DOHH2 (cell line): Measurements from ENCODE around the gene TRPV6.

Source experiments
- H3F3A ChIP-seq: fragments of 200-600 bp; sonication (generic), shearing (Covaris generic); 2 replicates; pipeline ENCODE4 v1.6.0; 2016; ENCODE audit warnings: antibody characterized with exemption, mild to moderate bottlenecking; ENCODE audit not compliant: control insufficient read depth, insufficient read depth
- H3K27ac ChIP-seq: fragments of 200-600 bp; sonication (generic); 2 replicates; pipeline ENCODE4 v1.5.1; 2014; ENCODE audit warnings: low read depth, mild to moderate bottlenecking, low read length, moderate library complexity
- H3K27me3 ChIP-seq: fragments of 200-600 bp; sonication (generic); 2 replicates; pipeline ENCODE4 v1.6.1; 2014; ENCODE audit warnings: mild to moderate bottlenecking, low read length, mixed read lengths; ENCODE audit not compliant: control insufficient read depth
- H3K36me3 ChIP-seq: fragments of 200-600 bp; sonication (generic); 2 replicates; pipeline ENCODE4 v1.6.1; 2014; ENCODE audit warnings: mild to moderate bottlenecking, low read length, moderate library complexity, mixed read lengths; ENCODE audit not compliant: control insufficient read depth
- H3K4me1 ChIP-seq: fragments of 200-600 bp; sonication (generic); 2 replicates; pipeline ENCODE4 v1.6.1; 2014; ENCODE audit warnings: mild to moderate bottlenecking, low read length, mixed read lengths; ENCODE audit not compliant: control insufficient read depth
- H3K4me2 ChIP-seq: fragments of 200-600 bp; sonication (generic); 2 replicates; pipeline ENCODE4 v1.6.0; 2014; ENCODE audit warnings: mild to moderate bottlenecking, low read length, moderate library complexity
- H3K4me3 ChIP-seq: fragments of 200-600 bp; sonication (generic); 2 replicates; pipeline ENCODE4 v1.5.1; 2014; ENCODE audit warnings: mild to moderate bottlenecking, low read length, mixed read lengths
- H3K79me2 ChIP-seq: fragments of 200-600 bp; sonication (generic); 2 replicates; pipeline ENCODE4 v1.6.1; 2014; ENCODE audit warnings: mild to moderate bottlenecking, low read length, mixed read lengths; ENCODE audit not compliant: control insufficient read depth
- H3K9me2 ChIP-seq: fragments of 200-600 bp; sonication (generic); replicated peaks from 2 replicates; pipeline ENCODE4 v1.6.1; 2014; ENCODE audit warnings: mild to moderate bottlenecking, low read length, mixed read lengths; ENCODE audit not compliant: control insufficient read depth
- H3K9me3 ChIP-seq: fragments of 200-600 bp; sonication (generic); 2 replicates; pipeline ENCODE4 v1.6.1; 2014; ENCODE audit warnings: antibody characterized with exemption, low read length, mixed read lengths; ENCODE audit not compliant: control insufficient read depth, insufficient read depth
- H4K20me1 ChIP-seq: fragments of 200-600 bp; sonication (generic); 2 replicates; pipeline ENCODE4 v1.6.0; 2014; ENCODE audit warnings: low read depth, mild to moderate bottlenecking, antibody characterized with exemption, low read length, moderate library complexity; ENCODE audit not compliant: control insufficient read depth, insufficient read depth
- CTCF ChIP-seq: fragments of 200-600 bp; sonication (generic); IDR thresholded peaks from one replicate; pipeline ENCODE4 v1.5.1; 2014; ENCODE audit warnings: antibody characterized with exemption, mild to moderate bottlenecking, low read depth, low read length; ENCODE audit not compliant: poor library complexity, severe bottlenecking
- EZH2phosphoT487 ChIP-seq: fragments of 200-600 bp; sonication (generic); IDR thresholded peaks from 2 replicates; pipeline ENCODE4 v1.6.1; 2017; ENCODE audit warnings: borderline replicate concordance, mild to moderate bottlenecking, antibody characterized with exemption, low read length, moderate library complexity, mixed read lengths

Gene TRPV6

GRCh38 chr7:142885311-142886230 lies at the start of gene TRPV6:
TRPV6 (minus strand) TSS chr7:142885745.
- no peaks in the 10 kb centered on the region for H3F3A ChIP-seq
- no peak within 1 kb of the TSS for H3K4me3 ChIP-seq
- peaks cover 11% of the 10 kb centered on the region; the same call in 1 of the 2 replicates for H3K27me3 ChIP-seq
- H3K4me2 ChIP-seq, result no peak within 1 kb of the TSS
- no peaks in the 10 kb centered on the region; the same call in 1 of the 2 replicates for H4K20me1 ChIP-seq
- no peaks in the 10 kb centered on the region for H3K9me3 ChIP-seq
- no peaks in the 10 kb centered on the region for H3K36me3 ChIP-seq
- no peak within 1 kb of the TSS for H3K27ac ChIP-seq
- no peaks in the 10 kb centered on the region for H3K79me2 ChIP-seq
- H3K4me1 ChIP-seq, result no peaks in the 10 kb centered on the region
- no peaks in the 10 kb centered on the region for H3K9me2 ChIP-seq
- TF ChIP-seq CTCF (no peak), EZH2phosphoT487 (no peak)

- Histone ChIP-seq H3K27ac (no peak overlapping the region), H4K20me1 (no peaks in the 10 kb centered on the region), H3K79me2 (no peaks in the 10 kb centered on the region), H3K4me2 (no peak overlapping the region), H3K9me2 (no peaks in the 10 kb centered on the region), H3K4me1 (no peaks in the 10 kb centered on the region), H3F3A (no peaks in the 10 kb centered on the region), H3K4me3 (no peak overlapping the region), H3K27me3 (peaks cover 15% of the 10 kb centered on the region; the same call in 1 of the 2 replicates), H3K9me3 (no peaks in the 10 kb centered on the region), H3K36me3 (no peaks in the 10 kb centered on the region)
- no peak for TF ChIP-seq CTCF
- no peak for TF ChIP-seq EZH2phosphoT487
Observed at GRCh38 chr7:142934056-142934455, 48.5 kb upstream of the TRPV6 start.

GRCh38 chr7:142933624-142934023 lies 48.1 kb upstream of the TRPV6 start, which contains the start of gene TRPV5:
TRPV5 (minus strand) TSS chr7:142933746; CDS start chr7:142933459, 287 bp downstream.
- Histone ChIP-seq H3K36me3 (no peaks in the 10 kb centered on the region), H3K9me3 (no peaks in the 10 kb centered on the region), H3K79me2 (no peaks in the 10 kb centered on the region), H3F3A (no peaks in the 10 kb centered on the region), H3K4me3 (no peak within 1 kb of the TSS), H3K4me1 (no peaks in the 10 kb centered on the region), H3K27ac (no peak within 1 kb of the TSS), H4K20me1 (no peaks in the 10 kb centered on the region), H3K9me2 (no peaks in the 10 kb centered on the region), H3K4me2 (no peak within 1 kb of the TSS), H3K27me3 (peaks cover 15% of the 10 kb centered on the region; the same call in 1 of the 2 replicates)
- no peak for TF ChIP-seq EZH2phosphoT487
- TF ChIP-seq CTCF, result no peak
